Vagina (tissue), 2 donors: ENCODE results near the gene NAXE.

Experiments
- CTCF ChIP-seq, 3 experiments: fragments of 450-650 bp in 2 of 3; fragments of 200-600 bp in 1 of 3; sonication (generic) in 1 of 3; IDR thresholded peaks; one replicate each; pipeline ENCODE4 v1.5.1; 2017 to 2019; ENCODE audit warnings: antibody characterized with exemption in 3 of 3, mild to moderate bottlenecking in 2 of 3, moderate library complexity in 2 of 3
- POLR2A ChIP-seq, 2 donors: fragments of 450-650 bp; IDR thresholded peaks; one replicate each; pipeline ENCODE4 v1.6.1; 2017; ENCODE audit warnings: antibody characterized with exemption in 2 of 2, mild to moderate bottlenecking in 2 of 2, moderate library complexity in 2 of 2
- POLR2AphosphoS5 ChIP-seq, 2 donors: sonication (generic); formaldehyde crosslinking; IDR thresholded peaks; one replicate each; pipeline ENCODE4 v1.9.0; 2017; ENCODE audit warnings: antibody characterized with exemption in 2 of 2, mild to moderate bottlenecking in 2 of 2, low read depth in 1 of 2; ENCODE audit not compliant: insufficient read depth in 1 of 2

- no peak for TF ChIP-seq CTCF (IDR thresholded peaks at IDR 0.05)
- no peak for TF ChIP-seq POLR2A (IDR thresholded peaks at IDR 0.05)
- no peak for TF ChIP-seq POLR2AphosphoS5 (IDR thresholded peaks at IDR 0.05; ENCODE audit: insufficient read depth in 1 of 2, low read depth in 1 of 2)
These were observed 6.8 kb upstream of the NAXE start for GRCh38 chr1:156584813-156585212.
